Amniotic stem cell (primary cell): ENCODE results near the gene ATP8B1.

Experiments used
- DNase-seq: peaks from one replicate; lab custom pipeline; 2025; lab: John Stamatoyannopoulos, UW

The ATP8B1 gene

GRCh38 chr18:57819119-57819518, 16.0 kb upstream of the ATP8B1 start:
- DNase-seq, result no peak

- DNase-seq, result no peak
These were observed 13.3 kb upstream of the ATP8B1 start for GRCh38 chr18:57816208-57816954.

GRCh38 chr18:57814555-57814954, 11.4 kb upstream of the ATP8B1 start:
- DNase-seq, result no peak

DNA sequence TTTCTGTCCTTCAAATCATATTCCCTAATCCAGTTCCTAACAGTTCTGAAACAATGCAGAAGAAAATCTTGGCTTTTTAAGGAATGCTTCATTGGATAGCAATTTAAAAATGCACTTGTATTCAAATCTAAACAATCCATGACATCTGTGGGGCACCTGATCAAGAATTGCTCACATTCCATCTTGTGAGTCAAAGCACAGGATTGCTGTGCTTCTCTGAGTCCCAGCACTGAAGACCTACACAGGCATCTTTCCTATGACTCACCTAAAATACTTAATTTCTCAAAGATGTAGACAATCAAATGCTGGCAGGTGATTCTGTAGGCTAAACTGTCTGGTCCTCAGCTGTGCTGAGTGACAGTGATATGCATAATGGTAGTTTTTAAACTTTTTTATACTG, 10.1 kb upstream of the ATP8B1 start:
- peak; percentile 83 for DNase-seq

- DNase-seq, result no peak
These were observed 9.0 kb upstream of the ATP8B1 start for GRCh38 chr18:57812126-57812477.

DNA sequence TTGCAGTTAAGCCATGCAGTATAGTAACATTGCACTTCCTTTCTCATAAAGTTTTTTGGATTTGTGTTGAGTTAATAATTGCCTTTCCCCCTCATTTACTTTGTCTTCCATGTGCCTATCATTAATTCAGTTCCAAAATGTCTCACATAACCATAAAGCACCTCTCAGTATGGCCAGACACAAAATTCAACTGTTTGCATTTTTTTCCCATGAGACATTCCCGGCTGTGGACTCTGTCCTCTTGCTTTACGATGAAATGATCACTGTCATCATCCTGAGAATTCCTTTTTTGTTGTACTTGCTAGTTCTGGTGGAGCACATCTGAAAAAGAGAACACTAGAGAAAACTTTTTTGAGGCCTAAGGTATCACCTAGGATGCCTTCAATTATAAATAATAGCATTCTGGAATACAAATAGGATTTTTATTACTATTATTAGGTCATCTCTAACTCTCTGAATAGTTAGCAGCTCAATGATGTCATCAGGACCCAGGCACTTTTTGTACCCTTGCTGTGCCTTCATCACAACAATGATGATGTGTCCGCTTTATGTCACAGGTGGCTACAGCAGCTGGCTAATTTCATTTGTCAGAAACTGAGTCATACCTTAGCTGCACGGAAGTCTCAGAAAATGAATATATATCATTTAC, 8.5 kb upstream of the ATP8B1 start:
- DNase-seq, result no peak

DNA sequence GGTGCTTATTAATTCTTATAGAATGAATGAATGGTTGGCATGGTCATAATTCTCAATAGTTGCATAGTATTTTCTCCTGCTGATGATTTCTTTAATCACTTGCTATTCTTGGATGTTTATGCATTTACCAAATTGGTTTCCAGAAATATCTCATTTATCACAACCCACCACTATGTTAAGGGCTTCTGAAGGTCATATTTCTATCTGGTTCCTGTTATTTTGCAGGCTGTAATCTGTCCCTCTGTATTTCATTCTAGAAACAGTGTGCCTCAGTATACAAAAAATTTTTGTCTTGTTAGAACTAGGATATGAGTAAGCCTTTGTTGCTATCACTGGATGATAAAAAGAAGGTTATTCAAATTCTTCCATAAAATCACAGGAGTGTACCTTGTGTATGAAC, 6.1 kb upstream of the ATP8B1 start:
- DNase-seq, result no peak

DNA sequence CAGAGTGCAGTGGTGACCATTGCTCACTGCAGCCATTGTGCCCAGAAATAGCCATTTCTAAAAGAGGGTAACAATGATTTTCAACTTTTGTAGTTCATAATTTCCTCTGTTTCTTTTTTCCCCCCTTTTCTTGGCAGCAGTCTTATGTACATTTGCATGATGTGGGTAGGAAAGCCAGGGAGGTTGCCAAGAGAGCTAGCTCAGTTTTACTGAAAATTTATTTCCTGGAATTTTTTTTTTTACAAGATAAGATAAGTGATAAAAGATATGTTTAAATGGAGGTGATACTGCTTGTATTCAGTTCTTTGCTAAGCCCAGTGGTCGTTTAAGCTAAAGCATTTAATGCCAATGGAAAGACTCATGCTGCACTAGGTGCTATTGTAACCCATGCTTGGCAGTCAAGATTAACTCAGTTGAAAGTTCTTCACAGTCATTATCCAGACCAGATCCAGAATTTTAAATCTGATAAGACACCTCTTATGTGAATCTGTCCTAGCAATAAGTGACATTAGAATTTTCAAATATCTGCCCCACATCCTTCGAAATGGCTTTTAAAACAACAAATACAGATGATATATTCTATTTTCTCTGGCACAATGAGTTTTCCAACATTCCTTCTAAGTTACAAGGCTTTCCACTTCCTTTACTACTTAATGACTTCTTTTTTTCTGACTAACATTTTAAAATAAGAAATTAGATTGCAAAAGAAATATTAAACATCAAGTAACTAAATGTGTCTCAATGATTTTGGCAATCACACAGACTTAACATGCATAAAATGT, 4.4 kb upstream of the ATP8B1 start:
- no peak for DNase-seq

GRCh38 chr18:57806978-57807285, 3.8 kb upstream of the ATP8B1 start:
- peak; percentile 55 for DNase-seq

DNA sequence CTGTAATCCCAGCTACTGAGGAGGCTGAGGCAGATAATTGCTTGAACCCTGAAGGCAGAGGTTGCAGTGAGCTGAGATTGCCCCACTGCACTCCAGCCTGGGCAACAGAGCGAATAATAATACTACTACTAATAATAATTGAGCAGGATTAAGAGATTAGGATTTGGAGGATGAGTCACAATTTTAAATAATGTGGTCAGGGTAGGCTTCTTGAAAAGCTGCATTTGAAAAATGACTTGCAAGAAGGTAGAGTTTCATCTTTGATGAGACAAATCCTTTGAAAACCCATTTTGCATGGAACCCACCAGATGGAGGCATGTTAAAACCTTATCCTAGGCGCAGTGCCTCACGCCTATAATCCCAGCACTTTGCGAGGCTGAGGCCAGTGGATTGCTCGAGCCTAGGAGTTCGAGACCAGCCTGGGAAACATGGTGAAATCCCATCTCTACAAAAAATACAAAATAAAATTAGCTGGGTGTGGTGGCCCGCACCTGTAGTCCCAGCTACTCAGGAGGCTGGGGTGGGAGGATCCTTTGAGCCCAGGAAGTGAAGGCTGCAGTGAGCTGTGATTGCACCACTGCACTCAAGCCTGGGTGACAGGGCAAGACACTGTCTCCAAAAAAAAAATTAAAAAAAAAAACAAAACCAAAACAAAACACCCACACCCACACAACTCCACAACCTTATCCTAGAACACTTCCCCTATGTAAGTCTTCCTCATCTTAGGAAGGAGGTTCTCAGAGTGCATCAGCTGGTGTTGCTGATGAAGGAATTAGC, 3.3 kb upstream of the ATP8B1 start:
- DNase-seq, result no peak

GRCh38 chr18:57805117-57805516, 2.0 kb upstream of the ATP8B1 start:
- DNase-seq, result no peak

GRCh38 chr18:57804557-57804956, 1.4 kb upstream of the ATP8B1 start:
- no peak for DNase-seq

GRCh38 chr18:57802213-57803102, 657 bp downstream of the ATP8B1 start:
- DNase-seq, result no peak

DNA sequence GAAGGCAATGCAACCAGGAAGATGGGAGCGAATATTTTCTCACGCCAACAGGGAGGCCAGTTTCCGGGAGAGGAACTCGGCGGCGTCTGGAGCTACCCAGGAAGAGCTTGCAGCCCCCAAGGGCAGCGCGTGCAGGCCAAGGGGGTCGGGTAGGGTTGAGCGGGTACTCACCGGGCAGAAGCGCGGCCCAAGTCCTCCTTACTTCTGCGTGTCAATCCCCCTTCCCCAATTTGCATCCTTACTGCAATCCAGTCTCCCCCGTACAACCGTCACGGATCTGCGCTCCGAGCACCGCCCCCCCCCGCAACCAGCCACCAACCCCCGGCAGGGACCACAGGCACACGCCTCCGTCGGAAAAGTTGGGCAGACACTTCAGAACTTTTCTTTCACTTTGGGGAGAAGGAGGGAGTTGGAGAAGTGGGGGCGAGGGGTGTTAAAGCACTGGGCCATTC, 1.3 kb downstream of the ATP8B1 start:
- no peak for DNase-seq

- DNase-seq, result no peak
These were observed 1.8 kb downstream of the ATP8B1 start for GRCh38 chr18:57801325-57801724.

DNA sequence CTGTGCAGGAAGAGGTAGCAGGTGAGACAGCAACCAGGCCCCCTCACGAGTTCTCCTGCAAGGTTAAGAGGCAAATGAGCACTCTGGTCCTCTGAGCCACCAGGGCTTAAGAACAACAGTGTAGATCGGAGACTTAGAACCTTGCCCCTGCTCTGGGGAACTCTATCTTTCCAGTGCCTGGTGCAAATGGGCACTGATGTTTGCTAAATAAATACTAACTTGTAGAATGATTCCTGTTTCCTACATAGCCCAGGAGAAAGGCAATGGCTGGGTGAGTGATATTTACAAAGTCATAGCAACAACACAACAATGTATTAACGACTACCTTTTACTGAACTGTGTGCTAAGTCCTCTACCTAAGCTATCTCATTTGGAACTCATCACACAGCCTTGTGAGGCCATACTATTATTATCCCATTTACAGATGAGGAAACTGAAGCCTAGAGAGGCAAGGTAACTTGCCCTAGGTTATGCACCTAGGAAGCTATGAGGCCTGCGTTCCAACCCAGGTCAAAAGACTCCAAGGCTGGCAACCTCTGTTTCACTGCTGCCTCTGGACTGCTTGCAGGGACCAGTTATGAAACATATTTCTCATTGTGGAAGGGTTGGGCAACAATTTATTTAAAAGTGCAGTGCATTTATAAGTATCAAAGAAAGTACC, 4.3 kb downstream of the ATP8B1 start:
- no peak for DNase-seq

GRCh38 chr18:57797209-57797651, 5.9 kb downstream of the ATP8B1 start:
- DNase-seq, result no peak

DNA sequence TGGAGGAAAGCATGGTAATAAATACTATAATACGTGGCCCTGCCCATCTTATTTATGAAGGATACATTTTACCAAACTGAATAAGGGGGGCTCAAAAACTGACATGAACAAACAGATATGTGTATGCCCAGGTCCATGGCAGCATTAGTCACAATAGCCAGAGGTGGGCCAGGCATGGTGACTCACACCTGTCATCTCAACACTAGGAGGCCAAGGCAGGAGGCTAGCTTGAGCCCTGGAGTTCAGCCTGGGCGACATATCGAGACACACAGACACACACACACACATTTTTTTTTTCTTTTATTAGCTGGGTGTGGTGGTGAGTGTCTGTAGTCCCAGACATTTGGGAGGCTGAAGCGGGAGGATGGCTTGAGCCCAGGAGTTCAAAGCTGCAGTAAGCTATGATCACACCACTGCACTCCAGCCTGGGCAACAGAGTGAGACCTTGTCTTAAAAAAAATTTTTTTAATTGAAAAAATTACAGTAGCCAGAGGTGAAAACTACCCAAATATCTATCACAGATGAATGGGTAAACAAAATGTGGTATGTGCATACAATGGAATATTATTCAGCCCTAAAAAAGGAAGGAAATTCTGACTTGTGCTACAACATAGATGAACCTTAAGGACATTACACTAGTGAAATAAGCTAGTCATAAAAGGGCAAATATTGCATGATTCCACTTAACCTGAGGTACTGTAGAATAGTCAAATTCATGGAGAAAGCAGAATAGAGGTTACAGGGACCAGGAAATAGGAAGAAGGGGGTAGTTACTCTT, 8.0 kb downstream of the ATP8B1 start:
- no peak for DNase-seq

DNA sequence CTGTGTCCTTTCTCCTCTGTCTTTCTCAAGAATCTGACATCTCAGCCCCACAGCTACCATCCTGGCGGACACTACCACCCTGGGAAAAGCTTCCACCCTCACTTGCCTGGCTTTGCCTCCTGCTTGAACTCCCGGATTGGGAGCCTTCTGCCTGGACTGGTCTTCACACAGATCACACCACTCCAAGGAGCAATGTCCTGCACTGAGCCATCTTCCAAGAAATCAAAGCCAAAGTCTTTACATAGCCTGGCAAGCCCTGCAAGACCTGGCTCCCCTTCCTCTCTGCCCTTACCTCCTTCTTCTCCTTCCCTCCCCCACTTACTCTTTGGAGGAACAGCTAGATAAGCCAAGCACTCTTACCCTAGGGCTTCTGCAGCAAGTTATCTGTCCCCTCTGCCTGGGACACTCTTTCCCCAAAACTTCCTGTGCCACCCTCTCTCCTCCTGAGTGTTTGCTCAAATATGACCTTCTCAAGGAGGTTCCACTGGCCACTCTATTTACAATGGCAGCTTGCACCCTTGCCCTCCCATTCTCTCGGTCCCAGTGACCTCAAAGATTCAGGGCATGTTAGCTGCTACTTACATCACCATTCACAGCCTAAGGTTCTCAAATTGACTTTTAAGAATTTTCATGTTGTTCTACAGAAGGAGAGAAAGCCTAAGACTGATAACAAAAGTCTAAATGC, 9.7 kb downstream of the ATP8B1 start:
- no peak for DNase-seq
